HepG2 (cell line): ENCODE results near the gene PPAN. TPM values are rescaled to one million over a fixed set of nuclear protein-coding genes. Genes with fewer than 3 reads are reported as not detected.

ENCODE experiments used
- CHCHD3 ChIP-seq: sonication (generic); formaldehyde crosslinking; IDR thresholded peaks from 2 replicates; pipeline ENCODE4 v1.8.0; 2022; ENCODE audit warnings: mild to moderate bottlenecking, missing genetic modification reagents, moderate library complexity
- FOXM1 ChIP-seq: sonication (generic); formaldehyde crosslinking; IDR thresholded peaks from 2 replicates; pipeline ENCODE4 v1.5.0; 2020; ENCODE audit warnings: missing genetic modification reagents
- HDAC2 ChIP-seq: sonication (generic); formaldehyde crosslinking; IDR thresholded peaks from 2 replicates; pipeline ENCODE4 v1.4.0; 2020; ENCODE audit warnings: missing genetic modification reagents
- HHEX ChIP-seq: IDR thresholded peaks from 2 replicates; pipeline ENCODE4 v1.6.1; 2016; ENCODE audit warnings: control low read depth
- ISL2 ChIP-seq: sonication (generic); formaldehyde crosslinking; IDR thresholded peaks from 2 replicates; pipeline ENCODE4 v1.5.0; 2020; ENCODE audit warnings: missing genetic modification reagents
- KLF15 ChIP-seq: sonication (generic); formaldehyde crosslinking; IDR thresholded peaks from 2 replicates; pipeline ENCODE4 v1.8.1; 2023; ENCODE audit warnings: borderline replicate concordance, mild to moderate bottlenecking, inconsistent platforms, missing genetic modification reagents, mixed read lengths
- PRMT3 ChIP-seq: sonication (generic); formaldehyde crosslinking; IDR thresholded peaks from 2 replicates; pipeline ENCODE4 v1.8.1; 2022; ENCODE audit warnings: low read depth, mild to moderate bottlenecking, moderate library complexity, missing genetic modification reagents, borderline replicate concordance
- RARA ChIP-seq: IDR thresholded peaks from 2 replicates; pipeline ENCODE4 v1.6.1; 2016; ENCODE audit warnings: missing genetic modification reagents, missing compliant biosample characterization
- SRSF1 ChIP-seq: fragments of 200-400 bp; formaldehyde crosslinking; optimal IDR thresholded peaks from 2 replicates; pipeline ENCODE3; 2017; ENCODE audit warnings: mild to moderate bottlenecking, low read depth, low read length, moderate library complexity
- TBX2 ChIP-seq: sonication (generic); formaldehyde crosslinking; IDR thresholded peaks from 2 replicates; pipeline ENCODE4 v1.5.0; 2020; ENCODE audit warnings: missing genetic modification reagents, mild to moderate bottlenecking, borderline replicate concordance
- TCF12 ChIP-seq, 2 experiments: fragments of 450-650 bp in 1 of 2; sonication (generic) in 1 of 2; formaldehyde crosslinking in 1 of 2; IDR thresholded peaks; 2 replicates each; pipeline versions ENCODE4 v1.6.1 to v1.8.0; 2017 to 2022; ENCODE audit warnings: antibody characterized with exemption in 1 of 2, mild to moderate bottlenecking in 1 of 2, missing genetic modification reagents in 1 of 2, moderate library complexity in 1 of 2
- TCF7 ChIP-seq: sonication (generic); IDR thresholded peaks from 2 replicates; pipeline ENCODE4 v1.6.1; 2016; ENCODE audit warnings: antibody characterized with exemption, low read depth
- ZFP82 ChIP-seq: sonication (generic); formaldehyde crosslinking; IDR thresholded peaks from 2 replicates; pipeline ENCODE4 v1.5.1; 2020; ENCODE audit warnings: mild to moderate bottlenecking, missing genetic modification reagents, borderline replicate concordance
- ZNF121 ChIP-seq: sonication (generic); formaldehyde crosslinking; IDR thresholded peaks from 2 replicates; pipeline ENCODE4 v1.5.0; 2020; ENCODE audit warnings: mild to moderate bottlenecking, missing genetic modification reagents
- ZNF180 ChIP-seq: sonication (generic); formaldehyde crosslinking; IDR thresholded peaks from 2 replicates; pipeline ENCODE4 v1.4.0; 2020; ENCODE audit warnings: low read depth, missing genetic modification reagents, borderline replicate concordance
- ZNF24 ChIP-seq: fragments of 450-650 bp; IDR thresholded peaks from 2 replicates; pipeline ENCODE4 v1.6.1; 2017; ENCODE audit warnings: antibody characterized with exemption, mild to moderate bottlenecking
- ZNF567 ChIP-seq: sonication (generic); formaldehyde crosslinking; IDR thresholded peaks from 2 replicates; pipeline ENCODE4 v1.8.1; 2023; ENCODE audit warnings: mild to moderate bottlenecking, missing genetic modification reagents, borderline replicate concordance
- ZNF605 ChIP-seq: sonication (generic); formaldehyde crosslinking; IDR thresholded peaks from 2 replicates; pipeline ENCODE4 v1.8.0; 2022; ENCODE audit warnings: mild to moderate bottlenecking, missing genetic modification reagents
- ZNF614 ChIP-seq: IDR thresholded peaks from 2 replicates; pipeline ENCODE4 v1.6.1; 2018; ENCODE audit warnings: missing biosample characterization, missing genetic modification reagents, inconsistent platforms, borderline replicate concordance
- polyA plus RNA-seq, 8 experiments: library from polyadenylated mRNA; depleted of rRNA in 3 of 8; stranded (reverse) in 7 of 8; unstranded in 1 of 8; fragments of >200 nt; fragmentation: Illumina TruSeq in 4 of 8; extraction: Trizol in 4 of 8; gene quantifications; 2 replicates each; pipeline versions ENCODE4 v1.2.1 to v1.2.3, GENCODE V29; 2011 to 2016; ENCODE audit warnings: low read depth in 4 of 8, missing spikeins in 1 of 8, mixed read lengths in 1 of 8; ENCODE audit not compliant: insufficient read depth in 1 of 8
- total RNA-seq, 5 experiments: library from RNA; depleted of rRNA; stranded (reverse); fragments of >200 nt; fragmentation: Illumina TruSeq; extraction: Trizol; gene quantifications; 2 replicates each; pipeline ENCODE4 v1.2.3, GENCODE V29; 2016; ENCODE audit warnings: low read depth in 1 of 5
- TF ChIP-seq, protein P1 (sequence below): sonication (generic); formaldehyde crosslinking; IDR thresholded peaks from 2 replicates; pipeline ENCODE4 v1.5.1; 2020; ENCODE audit warnings: mild to moderate bottlenecking, missing genetic modification reagents, moderate library complexity
- TF ChIP-seq, protein P2 (sequence below): IDR thresholded peaks from 2 replicates; pipeline ENCODE4 v1.6.1; 2016; ENCODE audit warnings: mild to moderate bottlenecking, missing biosample characterization, missing genetic modification reagents
- TF ChIP-seq, protein P3 (sequence below): IDR thresholded peaks from 2 replicates; pipeline ENCODE4 v1.6.1; 2018; ENCODE audit warnings: missing genetic modification reagents
- TF ChIP-seq, protein P4 (sequence below): sonication (generic); formaldehyde crosslinking; IDR thresholded peaks from 2 replicates; pipeline ENCODE4 v1.5.1; 2020; ENCODE audit warnings: missing genetic modification reagents, mild to moderate bottlenecking, borderline replicate concordance
- TF ChIP-seq, protein P5 (sequence below): sonication (generic); formaldehyde crosslinking; IDR thresholded peaks from 2 replicates; pipeline ENCODE4 v1.5.0; 2020; ENCODE audit warnings: missing genetic modification reagents

PPAN gene
- total and polyA plus RNA-seq, 2 of the 13 experiments (the other 11 are each of a cell fraction or from before 2014, with no cell fraction given), result 36.2 to 41.9 TPM

DNA sequence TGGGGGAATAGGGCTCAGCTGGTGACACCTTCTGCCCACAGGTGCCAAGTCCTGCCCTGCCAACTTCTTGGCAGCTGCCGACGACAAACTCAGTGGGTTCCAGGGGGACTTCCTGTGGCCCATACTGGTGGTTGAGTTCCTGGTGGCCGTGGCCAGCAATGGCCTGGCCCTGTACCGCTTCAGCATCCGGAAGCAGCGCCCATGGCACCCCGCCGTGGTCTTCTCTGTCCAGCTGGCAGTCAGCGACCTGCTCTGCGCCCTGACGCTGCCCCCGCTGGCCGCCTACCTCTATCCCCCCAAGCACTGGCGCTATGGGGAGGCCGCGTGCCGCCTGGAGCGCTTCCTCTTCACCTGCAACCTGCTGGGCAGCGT is 7.4 kb downstream of the PPAN start (continued):
- TF ChIP-seq, protein P1, sequence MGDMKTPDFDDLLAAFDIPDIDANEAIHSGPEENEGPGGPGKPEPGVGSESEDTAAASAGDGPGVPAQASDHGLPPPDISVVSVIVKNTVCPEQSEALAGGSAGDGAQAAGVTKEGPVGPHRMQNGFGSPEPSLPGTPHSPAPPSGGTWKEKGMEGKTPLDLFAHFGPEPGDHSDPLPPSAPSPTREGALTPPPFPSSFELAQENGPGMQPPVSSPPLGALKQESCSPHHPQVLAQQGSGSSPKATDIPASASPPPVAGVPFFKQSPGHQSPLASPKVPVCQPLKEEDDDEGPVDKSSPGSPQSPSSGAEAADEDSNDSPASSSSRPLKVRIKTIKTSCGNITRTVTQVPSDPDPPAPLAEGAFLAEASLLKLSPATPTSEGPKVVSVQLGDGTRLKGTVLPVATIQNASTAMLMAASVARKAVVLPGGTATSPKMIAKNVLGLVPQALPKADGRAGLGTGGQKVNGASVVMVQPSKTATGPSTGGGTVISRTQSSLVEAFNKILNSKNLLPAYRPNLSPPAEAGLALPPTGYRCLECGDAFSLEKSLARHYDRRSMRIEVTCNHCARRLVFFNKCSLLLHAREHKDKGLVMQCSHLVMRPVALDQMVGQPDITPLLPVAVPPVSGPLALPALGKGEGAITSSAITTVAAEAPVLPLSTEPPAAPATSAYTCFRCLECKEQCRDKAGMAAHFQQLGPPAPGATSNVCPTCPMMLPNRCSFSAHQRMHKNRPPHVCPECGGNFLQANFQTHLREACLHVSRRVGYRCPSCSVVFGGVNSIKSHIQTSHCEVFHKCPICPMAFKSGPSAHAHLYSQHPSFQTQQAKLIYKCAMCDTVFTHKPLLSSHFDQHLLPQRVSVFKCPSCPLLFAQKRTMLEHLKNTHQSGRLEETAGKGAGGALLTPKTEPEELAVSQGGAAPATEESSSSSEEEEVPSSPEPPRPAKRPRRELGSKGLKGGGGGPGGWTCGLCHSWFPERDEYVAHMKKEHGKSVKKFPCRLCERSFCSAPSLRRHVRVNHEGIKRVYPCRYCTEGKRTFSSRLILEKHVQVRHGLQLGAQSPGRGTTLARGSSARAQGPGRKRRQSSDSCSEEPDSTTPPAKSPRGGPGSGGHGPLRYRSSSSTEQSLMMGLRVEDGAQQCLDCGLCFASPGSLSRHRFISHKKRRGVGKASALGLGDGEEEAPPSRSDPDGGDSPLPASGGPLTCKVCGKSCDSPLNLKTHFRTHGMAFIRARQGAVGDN (CRISPR knock-in tag), result peak; percentile 1
- TF ChIP-seq ZNF614 (CRISPR knock-in tag), result no peak
- TF ChIP-seq TCF7, result no peak
- TF ChIP-seq ZNF605 (CRISPR knock-in tag), result no peak
- no peak for TF ChIP-seq CHCHD3 (CRISPR knock-in tag)
- TF ChIP-seq, protein P2, sequence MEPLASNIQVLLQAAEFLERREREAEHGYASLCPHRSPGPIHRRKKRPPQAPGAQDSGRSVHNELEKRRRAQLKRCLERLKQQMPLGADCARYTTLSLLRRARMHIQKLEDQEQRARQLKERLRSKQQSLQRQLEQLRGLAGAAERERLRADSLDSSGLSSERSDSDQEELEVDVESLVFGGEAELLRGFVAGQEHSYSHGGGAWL (CRISPR knock-in tag), result no peak
- TF ChIP-seq HDAC2 (CRISPR knock-in tag), result no peak
- TF ChIP-seq TCF12 (IDR thresholded peaks at IDR 0.05), result no peak
- no peak for TF ChIP-seq TCF12 (CRISPR knock-in tag; IDR thresholded peaks at IDR 0.05)
- TF ChIP-seq FOXM1 (CRISPR knock-in tag), result no peak
- TF ChIP-seq, protein P3, sequence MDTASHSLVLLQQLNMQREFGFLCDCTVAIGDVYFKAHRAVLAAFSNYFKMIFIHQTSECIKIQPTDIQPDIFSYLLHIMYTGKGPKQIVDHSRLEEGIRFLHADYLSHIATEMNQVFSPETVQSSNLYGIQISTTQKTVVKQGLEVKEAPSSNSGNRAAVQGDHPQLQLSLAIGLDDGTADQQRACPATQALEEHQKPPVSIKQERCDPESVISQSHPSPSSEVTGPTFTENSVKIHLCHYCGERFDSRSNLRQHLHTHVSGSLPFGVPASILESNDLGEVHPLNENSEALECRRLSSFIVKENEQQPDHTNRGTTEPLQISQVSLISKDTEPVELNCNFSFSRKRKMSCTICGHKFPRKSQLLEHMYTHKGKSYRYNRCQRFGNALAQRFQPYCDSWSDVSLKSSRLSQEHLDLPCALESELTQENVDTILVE (CRISPR knock-in tag), result no peak
- no peak for TF ChIP-seq ZNF567 (CRISPR knock-in tag)
- no peak for TF ChIP-seq RARA (CRISPR knock-in tag)
- TF ChIP-seq ZNF121, result no peak
- TF ChIP-seq KLF15 (CRISPR knock-in tag), result no peak
- no peak for TF ChIP-seq HHEX (CRISPR knock-in tag)
- TF ChIP-seq, protein P4, sequence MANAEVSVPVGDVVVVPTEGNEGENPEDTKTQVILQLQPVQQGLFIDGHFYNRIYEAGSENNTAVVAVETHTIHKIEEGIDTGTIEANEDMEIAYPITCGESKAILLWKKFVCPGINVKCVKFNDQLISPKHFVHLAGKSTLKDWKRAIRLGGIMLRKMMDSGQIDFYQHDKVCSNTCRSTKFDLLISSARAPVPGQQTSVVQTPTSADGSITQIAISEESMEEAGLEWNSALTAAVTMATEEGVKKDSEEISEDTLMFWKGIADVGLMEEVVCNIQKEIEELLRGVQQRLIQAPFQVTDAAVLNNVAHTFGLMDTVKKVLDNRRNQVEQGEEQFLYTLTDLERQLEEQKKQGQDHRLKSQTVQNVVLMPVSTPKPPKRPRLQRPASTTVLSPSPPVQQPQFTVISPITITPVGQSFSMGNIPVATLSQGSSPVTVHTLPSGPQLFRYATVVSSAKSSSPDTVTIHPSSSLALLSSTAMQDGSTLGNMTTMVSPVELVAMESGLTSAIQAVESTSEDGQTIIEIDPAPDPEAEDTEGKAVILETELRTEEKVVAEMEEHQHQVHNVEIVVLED (CRISPR knock-in tag), result no peak
- TF ChIP-seq SRSF1, result peak; percentile 7
- no peak for TF ChIP-seq ZNF24
- TF ChIP-seq TBX2, result no peak
- no peak for TF ChIP-seq ZFP82
- no peak for TF ChIP-seq ZNF180 (CRISPR knock-in tag)
- 0 out of 2 replicates have a peak, but pooled peaks have one; percentile 3 for TF ChIP-seq ISL2
- no peak for TF ChIP-seq PRMT3
- TF ChIP-seq, protein P5, sequence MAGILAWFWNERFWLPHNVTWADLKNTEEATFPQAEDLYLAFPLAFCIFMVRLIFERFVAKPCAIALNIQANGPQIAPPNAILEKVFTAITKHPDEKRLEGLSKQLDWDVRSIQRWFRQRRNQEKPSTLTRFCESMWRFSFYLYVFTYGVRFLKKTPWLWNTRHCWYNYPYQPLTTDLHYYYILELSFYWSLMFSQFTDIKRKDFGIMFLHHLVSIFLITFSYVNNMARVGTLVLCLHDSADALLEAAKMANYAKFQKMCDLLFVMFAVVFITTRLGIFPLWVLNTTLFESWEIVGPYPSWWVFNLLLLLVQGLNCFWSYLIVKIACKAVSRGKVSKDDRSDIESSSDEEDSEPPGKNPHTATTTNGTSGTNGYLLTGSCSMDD, result no peak
